HCT116 (cell line): ENCODE data around the gene FCER1G.

ENCODE experiments used
- CEBPB ChIP-seq: IDR thresholded peaks from 2 replicates; pipeline ENCODE4 v1.6.1; 2012; ENCODE audit warnings: low read depth
- EZH2 ChIP-seq: fragments of 200-600 bp; sonication (generic); IDR thresholded peaks from 2 replicates; pipeline ENCODE4 v1.6.1; 2017; ENCODE audit warnings: antibody characterized with exemption, mixed run types
- POLR2A ChIP-seq: IDR thresholded peaks from 2 replicates; pipeline ENCODE4 v1.7.0; 2011; ENCODE audit warnings: borderline replicate concordance; ENCODE audit not compliant: insufficient read depth, insufficient read length; ENCODE audit errors: extremely low read depth
- POLR2AphosphoS5 ChIP-seq: IDR thresholded peaks from 2 replicates; pipeline ENCODE4 v1.6.1; 2011; ENCODE audit warnings: mild to moderate bottlenecking, low read depth, low read length, moderate library complexity

GRCh38 chr1:161195171-161195570 lies 19.9 kb upstream of the FCER1G start:
- no peak for TF ChIP-seq EZH2
- no peak for TF ChIP-seq POLR2AphosphoS5
- TF ChIP-seq CEBPB = no peak
- TF ChIP-seq POLR2A = no peak
